Activated naive CD4-positive, alpha-beta T cell treated with anti-CD3 and anti-CD28 coated beads, Interleukin-2, amount 50 U/mL, for 24 hours (primary cell): ENCODE results near the gene SNTA1.
"Not testable (repeated sequence)": the region's sequence is repeated elsewhere in the genome, so short reads cannot be mapped to it uniquely, and the experiment has no call there.

ENCODE experiments used
- H3K27ac Mint-ChIP-seq: one replicate; pipeline ENCODE4 v1.8.0; 2021; ENCODE audit warnings: mild to moderate bottlenecking, mixed read lengths
- H3K27me3 Mint-ChIP-seq: one replicate; pipeline ENCODE4 v1.8.0; 2021; ENCODE audit warnings: mixed read lengths
- H3K36me3 Mint-ChIP-seq: one replicate; pipeline ENCODE4 v1.8.0; 2021; ENCODE audit warnings: mixed read lengths
- H3K4me1 Mint-ChIP-seq: one replicate; pipeline ENCODE4 v1.8.0; 2021; ENCODE audit warnings: mixed read lengths
- H3K4me3 Mint-ChIP-seq: one replicate; pipeline ENCODE4 v1.8.0; 2021; ENCODE audit warnings: mild to moderate bottlenecking, mixed read lengths
- H3K9me3 Mint-ChIP-seq: one replicate; pipeline ENCODE4 v1.8.0; 2021; ENCODE audit warnings: mixed read lengths

Gene SNTA1

DNA sequence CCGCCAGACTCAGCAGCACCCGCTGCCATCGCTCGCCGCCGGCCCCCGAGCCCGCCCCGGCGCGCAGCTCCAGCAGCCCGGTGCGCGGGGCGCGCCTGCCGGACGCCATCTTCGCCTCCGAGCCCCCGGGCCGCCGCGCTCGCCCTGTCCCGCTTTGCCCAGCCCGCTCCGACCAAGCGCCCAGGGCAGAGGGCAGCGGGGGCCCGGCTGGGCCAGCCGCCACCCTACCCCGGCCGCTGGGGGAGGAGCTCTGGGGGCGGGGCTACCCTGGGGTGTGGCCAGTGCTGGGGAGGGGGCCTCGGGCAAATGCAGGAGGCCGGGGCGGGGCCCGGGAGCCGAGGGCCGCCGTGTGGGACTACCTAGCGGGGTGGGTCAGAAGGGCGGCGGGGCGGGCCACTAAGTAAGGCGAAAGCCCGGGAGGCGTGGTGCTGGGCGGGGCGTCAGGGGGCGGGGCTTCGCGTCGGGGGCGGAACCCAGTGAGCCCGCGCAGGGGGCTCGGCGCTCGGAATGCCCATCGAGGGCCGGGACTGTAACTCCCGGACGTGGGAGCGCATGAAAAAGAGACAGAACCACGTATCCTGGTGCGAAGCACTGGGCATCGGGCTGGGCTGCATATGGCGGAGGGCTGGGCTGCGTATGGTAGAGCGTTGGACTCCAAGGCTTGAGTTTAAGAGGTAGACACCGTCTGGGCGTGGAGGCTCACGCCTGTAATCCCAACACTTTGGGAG, at the start of gene SNTA1:
TSS of gene SNTA1 (minus strand) at position 252 of the 728 bp plus-strand sequence. CDS start at position 109, 143 bp downstream.
- Mint-ChIP-seq H3K36me3 (no peaks in the 10 kb centered on the region), H3K27me3 (no peaks in the 10 kb centered on the region), H3K4me1 (peaks cover 21% of the 10 kb centered on the region), H3K4me3 (peak within 1 kb of the TSS; percentile 91), H3K9me3 (no peaks in the 10 kb centered on the region), H3K27ac (peak within 1 kb of the TSS; percentile 84)

- Mint-ChIP-seq H3K4me1 (peaks cover 25% of the 10 kb centered on the region), H3K4me3 (peak overlapping the region; percentile 89), H3K27ac (peak overlapping the region; percentile 35)
Measured at GRCh38 chr20:33490934-33491656, 47.5 kb upstream of the SNTA1 start.

DNA sequence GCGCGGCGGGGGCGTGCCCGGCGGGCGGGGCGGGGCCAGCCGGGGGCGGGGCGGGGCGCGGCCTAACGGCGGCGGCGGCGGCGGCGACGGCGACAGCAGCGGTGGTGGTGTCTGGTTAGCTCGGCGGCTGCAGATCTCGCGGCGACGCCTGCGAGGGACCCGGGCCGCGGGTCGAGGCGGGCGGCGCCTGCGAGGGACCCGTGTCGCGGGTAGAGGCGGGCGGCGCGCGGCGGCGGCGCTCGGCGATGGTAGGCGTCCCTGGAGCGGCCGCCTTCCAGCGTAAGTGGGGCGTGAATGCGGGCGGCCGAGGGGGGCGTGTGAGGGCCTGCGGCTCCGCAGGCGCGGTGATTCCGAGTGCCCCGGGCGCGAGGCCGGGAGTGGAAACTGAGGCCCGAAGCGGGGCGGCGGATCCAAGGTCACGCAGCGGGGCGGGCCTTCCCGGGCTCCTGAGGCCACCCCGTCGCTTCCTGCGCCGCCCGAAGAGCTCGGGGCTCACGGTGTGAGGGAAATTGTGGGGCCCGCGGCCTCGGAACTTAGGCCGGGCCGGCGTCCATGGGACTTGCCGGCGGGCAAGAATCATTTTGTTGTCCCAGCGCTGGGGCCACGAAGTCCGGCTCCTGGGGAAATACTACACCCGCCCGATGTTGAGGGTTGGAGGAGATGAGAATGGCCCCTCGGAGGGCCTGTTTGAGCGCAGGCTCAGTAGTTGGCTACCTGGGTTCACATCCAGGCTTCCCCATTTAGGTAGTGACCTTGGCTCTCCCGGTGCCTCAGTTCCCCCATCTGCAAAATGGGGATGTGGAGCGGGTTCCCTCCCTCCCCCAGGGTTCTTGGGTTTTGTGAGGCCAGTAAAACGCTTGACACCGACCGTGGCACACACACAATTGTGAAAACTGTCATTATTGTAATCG, 46.7 kb upstream of the SNTA1 start, which contains the start of gene CBFA2T2:
TSS of gene CBFA2T2 (plus strand) at position 74 of the 911 bp plus-strand sequence. CDS start at position 246, 172 bp downstream.
- peak within 1 kb of the TSS; percentile 62 for H3K27ac Mint-ChIP-seq
- H3K4me3 Mint-ChIP-seq, result peak within 1 kb of the TSS; percentile 89
- peaks cover 20% of the 10 kb centered on the region for H3K4me1 Mint-ChIP-seq
- H3K36me3 Mint-ChIP-seq, result no peaks in the 10 kb centered on the region
- H3K27me3 Mint-ChIP-seq, result no peaks in the 10 kb centered on the region
- no peaks in the 10 kb centered on the region for H3K9me3 Mint-ChIP-seq

More at GRCh38 chr20:33490934-33491656, 47.5 kb upstream of the SNTA1 start:
- Mint-ChIP-seq H3K9me3 (no peaks in the 10 kb centered on the region), H3K36me3 (no peaks in the 10 kb centered on the region), H3K27me3 (no peaks in the 10 kb centered on the region)

DNA sequence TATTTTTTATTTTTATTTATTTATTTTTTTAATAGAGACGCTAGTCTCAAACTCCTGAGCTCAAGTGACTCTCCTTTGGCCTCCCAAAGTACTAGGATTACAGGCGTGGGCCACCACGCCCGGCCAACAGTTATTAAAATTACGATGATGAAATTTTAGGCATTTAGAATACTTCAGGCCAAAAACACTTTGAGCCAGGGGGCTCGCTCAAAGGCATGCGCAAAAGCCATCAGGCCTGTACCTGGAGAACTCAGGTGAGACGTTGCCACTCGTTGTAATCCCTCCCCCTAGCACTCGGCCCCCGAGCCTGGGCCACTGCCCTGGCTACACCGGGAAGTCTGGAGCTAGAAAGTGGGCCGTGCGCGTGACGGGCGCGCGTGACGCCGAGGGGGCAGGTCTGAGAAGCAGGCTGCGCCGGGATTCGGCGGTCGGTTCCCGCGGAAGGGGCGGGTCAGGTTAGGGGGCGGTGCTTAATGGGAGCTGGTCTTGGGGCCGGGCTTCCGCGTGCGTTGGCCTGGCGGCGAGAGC, 46.0 kb upstream of the SNTA1 start:
- H3K4me3 Mint-ChIP-seq, result peak overlapping the region; percentile 84
- no peaks in the 10 kb centered on the region for H3K9me3 Mint-ChIP-seq
- no peaks in the 10 kb centered on the region for H3K27me3 Mint-ChIP-seq
- peaks cover 17% of the 10 kb centered on the region for H3K4me1 Mint-ChIP-seq
- H3K36me3 Mint-ChIP-seq, result no peaks in the 10 kb centered on the region
- H3K27ac Mint-ChIP-seq, result peak overlapping the region; percentile 62

DNA sequence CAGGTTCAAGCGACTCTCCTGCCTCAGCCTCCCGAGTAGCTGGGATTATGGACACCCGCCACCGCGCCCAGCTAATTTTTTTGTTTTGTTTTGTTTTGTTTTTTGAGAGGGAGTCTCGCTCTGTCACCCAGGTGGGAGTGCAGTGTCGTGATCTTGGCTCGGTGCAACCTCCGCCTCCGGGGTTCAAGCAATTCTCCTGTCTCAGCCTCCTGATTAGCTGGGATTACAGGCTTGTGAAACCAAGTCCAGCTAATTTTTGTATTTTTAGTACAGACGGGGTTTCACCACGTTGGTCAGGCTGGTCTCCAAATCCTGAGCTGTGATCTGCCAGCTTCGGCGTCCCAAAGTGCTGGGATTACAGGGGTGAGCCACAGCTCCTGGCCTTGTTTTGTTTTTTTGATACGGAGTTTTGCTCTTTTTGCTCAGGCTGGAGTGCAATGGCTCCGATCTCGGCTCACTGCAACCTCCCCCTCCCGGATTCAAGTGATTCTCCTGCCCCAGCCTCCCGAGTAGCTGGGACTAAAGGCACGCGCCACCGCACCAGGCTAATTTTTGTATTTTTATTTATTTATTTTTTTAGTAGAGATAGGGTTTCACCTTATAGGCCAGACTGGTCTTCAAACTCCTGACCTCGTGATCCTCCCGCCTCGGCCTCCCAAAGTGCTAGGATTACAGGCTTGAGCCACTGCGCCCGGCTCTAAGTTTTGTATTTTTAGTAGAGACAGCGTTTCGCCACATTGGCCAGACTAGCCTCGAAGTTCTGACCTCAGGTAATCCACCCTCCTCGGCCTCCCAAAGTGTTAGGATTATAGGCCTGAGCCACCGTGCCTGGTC, 45.3 kb upstream of the SNTA1 start:
- not testable (repeated sequence) for H3K36me3 Mint-ChIP-seq, H3K9me3 Mint-ChIP-seq, H3K4me3 Mint-ChIP-seq, H3K27ac Mint-ChIP-seq, H3K27me3 Mint-ChIP-seq
- H3K4me1 Mint-ChIP-seq, result peaks cover 17% of the 10 kb centered on the region

DNA sequence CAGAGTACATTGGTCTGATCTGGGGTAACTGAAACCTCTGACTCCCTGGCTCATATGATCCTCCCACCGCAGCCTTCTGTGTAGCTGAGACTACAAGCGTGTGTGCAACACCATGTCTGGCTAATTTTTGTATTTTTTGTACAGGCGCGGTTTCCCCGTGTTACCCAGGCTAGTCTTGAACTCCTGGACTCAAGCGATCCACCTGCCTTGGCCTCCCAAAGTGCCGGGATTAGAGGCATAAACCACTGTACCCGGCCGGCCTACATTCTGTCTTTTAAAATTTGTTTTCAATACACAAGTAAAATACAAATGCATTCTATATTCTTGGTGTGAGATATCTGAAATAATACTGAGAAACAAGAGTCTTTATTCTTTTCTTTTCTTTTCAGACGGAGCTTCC, 44.6 kb upstream of the SNTA1 start:
- Mint-ChIP-seq H3K4me3 (no peak overlapping the region), H3K9me3 (no peaks in the 10 kb centered on the region), H3K27me3 (no peaks in the 10 kb centered on the region), H3K27ac (no peak overlapping the region), H3K36me3 (no peaks in the 10 kb centered on the region), H3K4me1 (peaks cover 14% of the 10 kb centered on the region)

DNA sequence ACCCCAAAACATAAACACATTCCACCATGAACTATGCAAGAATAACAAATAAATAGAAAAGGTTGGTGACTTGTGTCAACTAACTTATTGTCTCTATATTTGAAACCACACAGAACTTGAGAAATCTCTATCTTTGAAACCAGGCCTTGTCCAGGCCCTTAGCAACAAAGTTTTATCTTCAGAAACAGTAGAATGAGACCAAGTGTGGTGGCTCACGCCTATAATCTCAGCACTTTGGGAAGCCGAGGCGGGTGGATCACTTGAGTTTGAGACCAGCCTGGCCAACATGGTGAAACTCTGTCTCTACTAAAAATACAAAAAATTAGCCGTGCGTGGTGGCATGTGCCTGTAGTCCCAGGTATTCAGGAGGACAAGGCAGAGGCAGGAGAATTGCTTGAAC, 39.6 kb upstream of the SNTA1 start:
- not testable (repeated sequence) for H3K4me1 Mint-ChIP-seq, H3K4me3 Mint-ChIP-seq, H3K27ac Mint-ChIP-seq, H3K36me3 Mint-ChIP-seq, H3K9me3 Mint-ChIP-seq, H3K27me3 Mint-ChIP-seq

- Mint-ChIP-seq H3K27ac (no peak overlapping the region), H3K27me3 (no peaks in the 10 kb centered on the region), H3K9me3 (no peaks in the 10 kb centered on the region), H3K4me1 (no peaks in the 10 kb centered on the region), H3K36me3 (no peaks in the 10 kb centered on the region), H3K4me3 (no peak overlapping the region)
Measured at GRCh38 chr20:33482581-33482980, 39.0 kb upstream of the SNTA1 start.

DNA sequence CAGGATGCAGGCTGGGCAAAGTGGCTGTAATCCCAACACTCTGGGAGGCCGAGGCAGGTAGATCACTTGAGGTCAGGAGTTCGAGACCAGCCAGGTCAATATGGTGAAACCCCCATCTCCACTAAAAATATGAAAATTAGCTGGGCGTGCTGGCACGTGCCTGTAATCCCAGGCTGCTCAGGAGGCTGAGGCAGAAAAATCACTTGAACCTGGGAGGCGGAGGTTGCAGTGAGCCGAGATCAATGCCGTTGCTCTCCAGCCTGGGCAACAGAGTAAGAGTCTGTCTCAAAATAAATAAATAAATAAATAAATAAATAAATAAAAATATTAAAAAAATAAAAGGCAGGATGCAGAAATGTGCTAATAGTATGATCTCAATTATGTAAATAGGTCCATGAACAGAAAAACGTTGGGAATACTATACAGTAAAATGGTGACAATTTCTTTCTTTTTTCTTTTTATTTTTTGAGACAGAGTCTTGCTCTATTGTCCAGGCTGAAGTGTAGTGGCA, 37.9 kb upstream of the SNTA1 start:
- Mint-ChIP-seq H3K9me3 (no peaks in the 10 kb centered on the region), H3K36me3 (no peaks in the 10 kb centered on the region), H3K4me3 (no peak overlapping the region), H3K4me1 (no peaks in the 10 kb centered on the region), H3K27ac (no peak overlapping the region), H3K27me3 (no peaks in the 10 kb centered on the region)

DNA sequence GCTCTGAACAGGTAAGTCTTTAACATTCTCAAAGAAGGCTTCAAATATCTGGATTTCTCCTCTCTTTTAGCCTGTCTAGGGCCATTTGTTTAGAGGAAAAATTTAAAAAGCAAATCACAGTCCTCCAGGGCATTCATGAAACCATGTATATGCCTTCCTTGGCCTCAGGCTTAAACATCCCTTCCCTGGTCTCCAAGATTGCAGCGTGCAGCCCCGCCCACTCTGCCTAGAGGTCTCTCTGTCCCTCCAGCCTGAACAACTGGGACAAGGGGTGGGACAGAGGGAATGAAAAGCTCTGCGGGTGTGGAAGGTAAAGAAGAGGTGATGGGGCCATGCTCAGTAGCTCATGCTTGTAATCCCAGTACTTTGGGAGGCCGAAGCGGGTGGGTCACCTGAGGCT, 36.5 kb upstream of the SNTA1 start:
- no peak overlapping the region for H3K27ac Mint-ChIP-seq
- no peak overlapping the region for H3K4me3 Mint-ChIP-seq
- H3K36me3 Mint-ChIP-seq, result no peaks in the 10 kb centered on the region
- H3K9me3 Mint-ChIP-seq, result no peaks in the 10 kb centered on the region
- H3K4me1 Mint-ChIP-seq, result no peaks in the 10 kb centered on the region
- no peaks in the 10 kb centered on the region for H3K27me3 Mint-ChIP-seq

GRCh38 chr20:33477386-33478234, 34.0 kb upstream of the SNTA1 start:
- H3K4me3 Mint-ChIP-seq, result no peak overlapping the region
- peaks cover 1% of the 10 kb centered on the region for H3K27me3 Mint-ChIP-seq
- no peaks in the 10 kb centered on the region for H3K36me3 Mint-ChIP-seq
- no peaks in the 10 kb centered on the region for H3K9me3 Mint-ChIP-seq
- H3K4me1 Mint-ChIP-seq, result no peaks in the 10 kb centered on the region
- no peak overlapping the region for H3K27ac Mint-ChIP-seq

- no peak overlapping the region for H3K4me3 Mint-ChIP-seq
- no peak overlapping the region for H3K27ac Mint-ChIP-seq
- no peaks in the 10 kb centered on the region for H3K4me1 Mint-ChIP-seq
- peaks cover 1% of the 10 kb centered on the region for H3K27me3 Mint-ChIP-seq
- no peaks in the 10 kb centered on the region for H3K9me3 Mint-ChIP-seq
- H3K36me3 Mint-ChIP-seq, result no peaks in the 10 kb centered on the region
Measured at GRCh38 chr20:33475381-33476152, 32.0 kb upstream of the SNTA1 start.

GRCh38 chr20:33474963-33475362, 31.4 kb upstream of the SNTA1 start:
- H3K9me3 Mint-ChIP-seq, result no peaks in the 10 kb centered on the region
- no peaks in the 10 kb centered on the region for H3K36me3 Mint-ChIP-seq
- H3K27ac Mint-ChIP-seq, result no peak overlapping the region
- H3K27me3 Mint-ChIP-seq, result peaks cover 1% of the 10 kb centered on the region
- no peaks in the 10 kb centered on the region for H3K4me1 Mint-ChIP-seq
- H3K4me3 Mint-ChIP-seq, result no peak overlapping the region
